ENCODE data around the gene SIPA1L3.

The SIPA1L3 gene

DNA sequence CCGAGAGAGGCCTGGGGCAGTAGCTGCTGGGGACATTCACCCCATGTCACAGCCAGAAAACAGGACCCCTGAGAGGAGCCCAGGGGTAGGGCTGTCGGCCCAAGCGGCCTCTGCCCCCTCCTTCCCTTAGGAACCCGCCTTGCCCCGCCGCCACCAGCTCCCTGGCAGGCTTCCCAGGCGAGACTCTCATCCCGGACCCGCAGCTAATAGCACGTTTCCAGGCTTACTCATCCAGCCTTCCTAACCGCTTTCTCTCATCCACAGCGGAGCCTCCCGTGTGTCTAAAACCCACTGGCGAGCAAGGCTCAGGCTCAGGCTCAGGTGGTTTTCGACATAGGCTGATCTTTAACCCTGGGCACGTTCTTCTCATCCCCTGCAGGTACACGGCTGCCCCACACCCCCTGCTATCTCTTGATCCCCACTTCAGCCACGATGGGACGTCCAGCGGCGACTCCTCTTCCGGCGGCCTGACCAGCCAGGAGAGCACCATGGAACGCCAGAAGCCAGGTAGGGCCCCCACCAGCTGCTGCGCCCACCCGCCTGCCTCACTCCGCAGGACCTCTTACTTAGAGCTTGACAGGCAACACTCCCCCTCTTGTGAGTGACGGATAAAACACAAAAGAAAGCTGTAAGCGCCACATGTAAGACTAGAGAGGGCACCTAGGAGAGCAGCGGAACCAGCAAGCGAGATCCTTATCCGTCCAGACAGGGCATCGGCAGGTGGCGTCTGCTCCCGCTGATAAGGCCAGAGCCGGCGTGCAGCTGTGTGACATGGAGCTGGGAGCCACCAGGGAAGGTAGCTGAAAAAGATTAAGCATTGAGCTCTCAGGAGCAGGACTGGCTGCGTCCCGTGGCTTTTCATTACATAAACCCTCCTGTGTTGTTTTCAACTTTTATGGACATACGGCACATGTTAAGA, 245.7 kb downstream of the SIPA1L3 start:
- TF ChIP-seq CTCF (IDR thresholded peaks at IDR 0.05; ENCODE audit: insufficient read depth, low read depth, low read length, missing control alignments): no peak

GRCh38 chr19:38155453-38155852, 248.4 kb downstream of the SIPA1L3 start:
- no peak overlapping the region for H3K4me3 ChIP-seq (ENCODE audit: low read length)
- DNase-seq (ENCODE audit: low read depth): peak; percentile 56
- no peak for TF ChIP-seq CTCF (IDR thresholded peaks at IDR 0.05; ENCODE audit: insufficient read depth, low read depth, low read length, missing control alignments)

More for the DNA sequence above, 245.7 kb downstream of the SIPA1L3 start:
- DNase-seq (ENCODE audit: low read depth): peak; percentile 53
- H3K4me3 ChIP-seq (ENCODE audit: low read length): no peak overlapping the region

DNA sequence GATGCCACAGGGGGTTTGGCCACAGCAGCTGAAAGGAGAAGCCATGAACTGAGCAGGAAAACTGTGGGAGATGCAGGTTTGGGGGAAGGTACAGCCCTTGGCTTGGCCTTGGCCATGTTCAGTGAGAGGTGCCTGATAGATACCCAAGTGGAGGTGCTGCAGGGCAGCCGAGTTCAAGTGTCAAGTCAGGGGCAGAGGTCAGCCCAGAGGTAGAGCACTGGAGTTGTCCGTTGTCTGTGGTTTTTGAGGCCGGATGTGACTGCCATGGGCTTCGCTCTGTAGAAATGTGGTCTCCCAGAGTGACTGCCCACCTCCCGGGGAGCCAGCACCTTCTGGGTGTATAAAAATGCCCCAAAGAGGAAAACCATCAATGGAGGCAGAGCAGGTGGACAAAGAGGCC, 251.7 kb downstream of the SIPA1L3 start:
- H3K4me3 ChIP-seq (ENCODE audit: low read length): no peak overlapping the region
- no peak for TF ChIP-seq CTCF (IDR thresholded peaks at IDR 0.05; ENCODE audit: insufficient read depth, low read depth, low read length, missing control alignments)
- no peak for DNase-seq (ENCODE audit: low read depth)

GRCh38 chr19:38162094-38162493, 255.1 kb downstream of the SIPA1L3 start:
- DNase-seq (ENCODE audit: low read depth): peak; percentile 92
- H3K4me3 ChIP-seq (ENCODE audit: low read length): no peak overlapping the region
- no peak for TF ChIP-seq CTCF (IDR thresholded peaks at IDR 0.05; ENCODE audit: insufficient read depth, low read depth, low read length, missing control alignments)

- no peak for TF ChIP-seq CTCF (IDR thresholded peaks at IDR 0.05; ENCODE audit: insufficient read depth, low read depth, low read length, missing control alignments)
- DNase-seq (ENCODE audit: low read depth): no peak
- no peak overlapping the region for H3K4me3 ChIP-seq (ENCODE audit: low read length)
These were observed 255.6 kb downstream of the SIPA1L3 start for GRCh38 chr19:38162632-38163031.

DNA sequence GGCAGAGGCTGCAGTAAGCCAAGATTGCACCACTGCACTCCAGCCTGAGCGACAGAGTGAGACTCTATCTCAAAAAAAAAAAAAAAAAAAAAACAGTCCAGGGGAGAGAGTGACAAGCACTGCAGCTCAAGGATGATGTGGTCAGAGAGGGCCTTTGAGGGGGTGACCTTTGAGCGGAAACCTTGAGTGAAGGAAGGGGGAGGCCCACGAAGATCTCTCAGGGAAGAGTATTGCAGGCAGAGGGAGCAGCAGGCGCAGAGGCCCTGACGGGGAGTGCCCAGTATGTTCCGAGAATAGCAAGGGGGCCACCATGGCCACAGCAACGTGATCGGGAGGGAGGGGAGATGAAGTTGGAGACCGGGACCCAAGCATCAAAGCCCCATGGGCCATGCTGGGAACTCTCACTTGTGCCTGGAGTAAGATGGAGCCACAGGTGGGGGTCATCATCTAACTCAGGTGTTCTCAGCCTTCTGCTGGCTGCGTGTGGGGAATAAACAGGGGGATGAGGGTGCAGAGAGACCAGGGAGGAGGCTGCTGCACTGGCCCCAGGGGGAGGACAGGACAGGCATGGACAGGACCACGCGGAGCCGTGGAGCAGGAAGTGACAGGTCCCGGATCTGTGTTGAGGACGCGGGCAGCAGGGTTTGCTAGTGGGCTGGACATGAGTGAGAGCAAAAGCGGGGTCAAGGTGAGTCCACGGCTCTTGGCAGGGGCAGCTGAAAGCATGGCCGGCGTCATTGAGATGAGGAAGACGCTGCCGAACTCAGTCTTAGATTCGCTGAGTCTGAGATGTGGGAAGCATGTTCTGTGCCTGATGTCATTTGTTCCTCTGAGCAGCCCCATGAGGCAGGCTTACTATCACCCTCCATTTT, 256.6 kb downstream of the SIPA1L3 start:
- DNase-seq (ENCODE audit: low read depth): no peak
- TF ChIP-seq CTCF (IDR thresholded peaks at IDR 0.05; ENCODE audit: insufficient read depth, low read depth, low read length, missing control alignments): no peak
- no peak overlapping the region for H3K4me3 ChIP-seq (ENCODE audit: low read length)
